NB4 (cell line): Measurements from ENCODE around the gene CADM1.

Experiments used
- DNase-seq: peaks from one replicate; pipeline ENCODE4 v3.0.0; 2010; ENCODE audit warnings: low read depth
- H3K4me3 ChIP-seq: one replicate; pipeline ENCODE4 v1.5.1; 2011; ENCODE audit warnings: mild to moderate bottlenecking, low read depth, low read length, moderate library complexity
- MYC ChIP-seq: IDR thresholded peaks from 2 replicates; pipeline ENCODE4 v1.6.1; 2011; ENCODE audit warnings: low read depth, low read length
- POLR2A ChIP-seq: IDR thresholded peaks from 2 replicates; pipeline ENCODE4 v1.6.1; 2011; ENCODE audit warnings: mild to moderate bottlenecking; ENCODE audit not compliant: insufficient read length; ENCODE audit errors: extremely low read depth
- TF ChIP-seq, protein P1 (sequence below): IDR thresholded peaks from 2 replicates; pipeline ENCODE4 v1.6.1; 2011; ENCODE audit warnings: low read depth, low read length
- TF ChIP-seq, protein P2 (sequence below): IDR thresholded peaks from one replicate; pipeline ENCODE4 v1.5.1; 2012; ENCODE audit warnings: low read depth, low read length

The CADM1 gene

DNA sequence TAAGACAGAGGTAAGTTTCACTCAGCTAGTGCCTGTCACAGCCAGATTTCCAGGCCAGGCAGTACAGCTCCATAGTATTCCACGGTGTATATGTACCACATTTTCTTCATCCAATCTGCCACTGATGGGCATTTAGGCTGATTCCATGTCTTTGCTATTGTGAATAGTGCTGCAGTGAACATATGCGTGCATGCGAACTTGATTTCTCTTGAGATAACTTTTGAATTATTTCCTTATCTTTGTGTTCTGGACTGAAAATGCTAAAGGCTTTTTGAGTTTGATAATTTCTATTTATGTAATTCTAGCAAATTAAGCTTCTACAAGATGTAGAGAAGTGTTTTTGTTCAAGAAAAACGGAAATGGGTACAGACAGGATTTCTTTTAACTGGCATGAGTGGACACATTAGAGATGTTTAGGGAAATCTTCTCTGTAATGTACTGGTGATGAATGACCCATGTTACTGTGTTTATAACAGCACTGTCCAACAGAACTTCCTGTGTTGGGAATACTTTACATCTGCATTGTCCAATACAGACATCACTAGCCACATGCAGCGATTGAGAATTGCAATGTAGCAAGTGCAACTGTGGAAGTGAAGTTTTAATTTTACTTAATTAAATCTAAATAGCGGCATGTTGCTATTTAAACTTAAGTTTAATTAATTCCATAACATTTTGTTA lies 151.3 kb downstream of the CADM1 start:
- TF ChIP-seq, protein P1, sequence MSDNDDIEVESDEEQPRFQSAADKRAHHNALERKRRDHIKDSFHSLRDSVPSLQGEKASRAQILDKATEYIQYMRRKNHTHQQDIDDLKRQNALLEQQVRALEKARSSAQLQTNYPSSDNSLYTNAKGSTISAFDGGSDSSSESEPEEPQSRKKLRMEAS, result no peak
- TF ChIP-seq, protein P2, sequence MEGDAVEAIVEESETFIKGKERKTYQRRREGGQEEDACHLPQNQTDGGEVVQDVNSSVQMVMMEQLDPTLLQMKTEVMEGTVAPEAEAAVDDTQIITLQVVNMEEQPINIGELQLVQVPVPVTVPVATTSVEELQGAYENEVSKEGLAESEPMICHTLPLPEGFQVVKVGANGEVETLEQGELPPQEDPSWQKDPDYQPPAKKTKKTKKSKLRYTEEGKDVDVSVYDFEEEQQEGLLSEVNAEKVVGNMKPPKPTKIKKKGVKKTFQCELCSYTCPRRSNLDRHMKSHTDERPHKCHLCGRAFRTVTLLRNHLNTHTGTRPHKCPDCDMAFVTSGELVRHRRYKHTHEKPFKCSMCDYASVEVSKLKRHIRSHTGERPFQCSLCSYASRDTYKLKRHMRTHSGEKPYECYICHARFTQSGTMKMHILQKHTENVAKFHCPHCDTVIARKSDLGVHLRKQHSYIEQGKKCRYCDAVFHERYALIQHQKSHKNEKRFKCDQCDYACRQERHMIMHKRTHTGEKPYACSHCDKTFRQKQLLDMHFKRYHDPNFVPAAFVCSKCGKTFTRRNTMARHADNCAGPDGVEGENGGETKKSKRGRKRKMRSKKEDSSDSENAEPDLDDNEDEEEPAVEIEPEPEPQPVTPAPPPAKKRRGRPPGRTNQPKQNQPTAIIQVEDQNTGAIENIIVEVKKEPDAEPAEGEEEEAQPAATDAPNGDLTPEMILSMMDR, result no peak
- TF ChIP-seq POLR2A (no peak), MYC (no peak)
- no peak overlapping the region for H3K4me3 ChIP-seq
- no peak for DNase-seq

GRCh38 chr11:115349335-115350017 lies 154.7 kb downstream of the CADM1 start:
- no peak overlapping the region for H3K4me3 ChIP-seq
- TF ChIP-seq POLR2A (no peak), MYC (no peak)
- TF ChIP-seq, protein P1, result no peak
- TF ChIP-seq, protein P2, result no peak
- no peak for DNase-seq

GRCh38 chr11:115348416-115348815 lies 155.8 kb downstream of the CADM1 start:
- DNase-seq, result no peak
- H3K4me3 ChIP-seq, result no peak overlapping the region
- TF ChIP-seq, protein P1, result no peak
- TF ChIP-seq, protein P2, result no peak
- TF ChIP-seq POLR2A, result no peak
- TF ChIP-seq MYC, result no peak

DNA sequence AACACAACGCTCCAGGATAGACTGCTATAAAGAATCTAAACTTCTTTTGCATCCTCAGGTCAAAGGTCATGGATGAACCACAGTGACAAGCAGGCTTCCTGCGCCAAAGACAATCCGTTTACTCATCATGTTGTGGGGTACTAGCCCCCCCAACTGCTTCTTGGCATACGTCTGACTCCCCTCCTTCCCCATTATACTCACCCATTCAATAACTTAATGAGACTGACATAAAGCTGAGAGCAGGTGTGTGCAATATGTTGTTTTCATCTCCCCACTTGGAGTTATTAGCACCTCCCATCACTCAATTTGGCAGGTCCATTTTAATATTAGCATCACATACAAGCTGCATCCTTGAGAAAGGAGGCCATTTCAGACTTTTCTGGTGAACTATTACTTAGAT lies 157.1 kb downstream of the CADM1 start:
- DNase-seq, result no peak
- H3K4me3 ChIP-seq, result no peak overlapping the region
- TF ChIP-seq POLR2A, result no peak
- no peak for TF ChIP-seq MYC
- TF ChIP-seq, protein P1, result no peak
- TF ChIP-seq, protein P2, result no peak

DNA sequence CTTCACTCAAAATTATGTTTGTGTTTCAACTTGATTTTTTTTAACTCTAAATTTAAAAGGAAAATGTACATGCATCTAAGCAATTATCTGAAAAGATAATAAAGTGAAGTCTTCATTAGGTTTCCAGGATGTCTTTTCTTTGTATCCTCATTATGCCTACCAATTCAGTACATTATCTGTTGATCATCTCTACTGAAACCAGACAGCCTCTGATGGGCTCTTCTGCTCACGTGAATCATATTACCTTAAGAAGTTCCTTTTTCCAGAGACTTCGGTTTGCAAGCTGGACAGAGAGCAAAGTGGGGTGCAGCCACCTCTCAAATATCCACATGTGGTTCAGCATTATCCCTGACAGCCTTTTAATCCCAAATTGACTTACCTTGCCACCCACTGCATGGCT lies 158.4 kb downstream of the CADM1 start:
- H3K4me3 ChIP-seq, result no peak overlapping the region
- no peak for DNase-seq
- TF ChIP-seq MYC (no peak), POLR2A (no peak)
- TF ChIP-seq, protein P2, result no peak
- TF ChIP-seq, protein P1, result no peak
